Right ventricle myocardium superior (tissue), 1 donor: ENCODE results near the gene GRM7. TPM values are rescaled to one million over a fixed set of nuclear protein-coding genes. Genes with fewer than 3 reads are reported as not detected.

Experiments used
- ATAC-seq: fragments of 200-7000 bp; cut with Tn5 transposase; one replicate; pipeline ENCODE4 v1.9.1; 2020; ENCODE audit warnings: mild to moderate bottlenecking; ENCODE audit not compliant: poor library complexity
- DNase-seq: peaks from one replicate; pipeline ENCODE4 v3.0.0-alpha.2; 2020
- intact Hi-C: fragments of 100-400 bp; cut with DNase I; formaldehyde crosslinking; loops from one replicate; pipeline ENCODE4 v1.11.2; 2022
- total RNA-seq: library from RNA; stranded (reverse); fragmentation: NEBNext Ultra II Directional; extraction: Animal tissue kit (Norgen Biotek cat#: 25700); gene quantifications from one replicate; pipeline ENCODE4 v1.2.1, GENCODE V29; 2021
- donor health status: DM: no; HTN: yes; CAD: no; lungs with severe emphysema.

Gene GRM7
- total RNA-seq, 1 donor from 2014 or later, result not detected

GRCh38 chr3:7428206-7428718, 567.3 kb downstream of the GRM7 start:
- DNase-seq (no peak), ATAC-seq (no peak)
- intact Hi-C loops, result no loop called here

GRCh38 chr3:7432610-7433009, 571.7 kb downstream of the GRM7 start:
- intact Hi-C loops, result no loop called here
- no peak for DNase-seq
- ATAC-seq, result no peak

- no peak for ATAC-seq
- intact Hi-C loops, result no loop called here
- no peak for DNase-seq
These were observed 572.2 kb downstream of the GRM7 start for GRCh38 chr3:7433073-7433472.

GRCh38 chr3:7436542-7436941, 575.6 kb downstream of the GRM7 start:
- no peak for ATAC-seq
- intact Hi-C loops, result no loop called here

GRCh38 chr3:7437231-7437630, 576.3 kb downstream of the GRM7 start:
- intact Hi-C loops, result no loop called here
- ATAC-seq, result no peak
- DNase-seq, result no peak

More at GRCh38 chr3:7436542-7436941, 575.6 kb downstream of the GRM7 start:
- DNase-seq, result no peak

- intact Hi-C loops, result no loop called here
- ATAC-seq, result no peak
- no peak for DNase-seq
These were observed 578.3 kb downstream of the GRM7 start for GRCh38 chr3:7439101-7439680.

GRCh38 chr3:7444886-7445285, 584.0 kb downstream of the GRM7 start:
- ATAC-seq (no peak), DNase-seq (no peak)
- intact Hi-C loops, result no loop called here

- DNase-seq (no peak), ATAC-seq (no peak)
- intact Hi-C loops, result no loop called here
These were observed 584.4 kb downstream of the GRM7 start for GRCh38 chr3:7445331-7445730.

- no peak for DNase-seq
- ATAC-seq, result no peak
- intact Hi-C loops, result no loop called here
These were observed 586.4 kb downstream of the GRM7 start for GRCh38 chr3:7447197-7447769.

- ATAC-seq (no peak), DNase-seq (no peak)
- intact Hi-C loops, result no loop called here
These were observed 595.5 kb downstream of the GRM7 start for GRCh38 chr3:7456386-7456785.

GRCh38 chr3:7461202-7461825, 600.4 kb downstream of the GRM7 start:
- DNase-seq, result no peak
- no peak for ATAC-seq
- intact Hi-C loops, result no loop called here

- no peak for DNase-seq
- intact Hi-C loops, result no loop called here
- ATAC-seq, result no peak
These were observed 609.0 kb downstream of the GRM7 start for GRCh38 chr3:7469866-7470265.

- intact Hi-C loops, result no loop called here
These were observed 623.7 kb downstream of the GRM7 start for GRCh38 chr3:7484636-7485035.

GRCh38 chr3:7487763-7488162, 626.8 kb downstream of the GRM7 start:
- ATAC-seq (no peak), DNase-seq (no peak)
- intact Hi-C loops, result no loop called here

More at GRCh38 chr3:7484636-7485035, 623.7 kb downstream of the GRM7 start:
- DNase-seq, result no peak
- ATAC-seq, result no peak

GRCh38 chr3:7489417-7489816, 628.5 kb downstream of the GRM7 start:
- ATAC-seq (no peak), DNase-seq (no peak)
- intact Hi-C loops, result no loop called here

- DNase-seq (no peak), ATAC-seq (no peak)
- intact Hi-C loops, result no loop called here
These were observed 637.8 kb downstream of the GRM7 start for GRCh38 chr3:7498715-7499114.

- ATAC-seq (no peak), DNase-seq (no peak)
- intact Hi-C loops, result no loop called here
These were observed 642.5 kb downstream of the GRM7 start for GRCh38 chr3:7503431-7503830.

- DNase-seq, result no peak
- intact Hi-C loops, result no loop called here
- peak; percentile 46 for ATAC-seq
These were observed 644.2 kb downstream of the GRM7 start for GRCh38 chr3:7504886-7505775.

- intact Hi-C loops, result no loop called here
- DNase-seq (no peak), ATAC-seq (no peak)
These were observed 645.8 kb downstream of the GRM7 start for GRCh38 chr3:7506606-7507180.
